HCT116 (cell line): ENCODE results near the gene DGKE. TPM values are rescaled to one million over a fixed set of nuclear protein-coding genes. Genes with fewer than 3 reads are reported as not detected.

Experiments
- ATAC-seq: fragments of 200-7000 bp; cut with Tn5 transposase; 2 replicates; pipeline ENCODE4 v1.9.1; 2020; ENCODE audit warnings: mild to moderate bottlenecking, moderate library complexity
- BruUV-seq: library from RNA; stranded (reverse); fragments of 400-500 nt; replicated peaks from 2 replicates; lab custom pipeline; 2021; lab: Mats Ljungman, UMichigan
- CTCF ChIA-PET: fragments of 300-600 bp; sonication (Branson Sonifier 250); formaldehyde crosslinking; loops from one replicate; lab custom pipeline; 2021; ENCODE audit warnings: antibody characterized with exemption; lab: Charles Lee
- POLR2A ChIA-PET: fragments of 300-600, 350-600 bp; sonication (Branson Sonifier 250); formaldehyde crosslinking; loops from one replicate; lab custom pipeline; 2021; ENCODE audit warnings: antibody characterized with exemption; lab: Charles Lee
- RAD21 ChIA-PET, 2 experiments: fragments of 300-600 bp; sonication (Branson Sonifier 250); formaldehyde crosslinking; loops; one replicate each; lab custom pipeline; 2023; ENCODE audit warnings: low total read pairs in 2 of 2; ENCODE audit not compliant: uncharacterized antibody in 2 of 2, unreplicated experiment in 2 of 2, low non-redundant PET in 1 of 2; lab: Charles Lee
- DNase-seq: peaks from one replicate; pipeline ENCODE4 v3.0.0-alpha.2; 2010; ENCODE audit warnings: low read depth, low spot score
- H2AFZ ChIP-seq: fragments of 200-600 bp; shearing (Covaris generic), sonication (generic); 2 replicates; pipeline ENCODE4 v1.6.1; 2017; ENCODE audit warnings: low read depth, mixed run types, mixed read lengths, antibody characterized with exemption, low read length; ENCODE audit not compliant: poor library complexity, severe bottlenecking
- H3K27ac ChIP-seq: 2 replicates; pipeline ENCODE4 v1.5.1; 2012; ENCODE audit warnings: low read depth, low read length
- H3K27me3 ChIP-seq: fragments of 200-600 bp; sonication (generic); 2 replicates; pipeline ENCODE4 v1.6.1; 2016; ENCODE audit warnings: mixed run types, low read length, mixed read lengths; ENCODE audit not compliant: insufficient read depth
- H3K36me3 ChIP-seq, 2 experiments: fragments of 200-500 bp in 1 of 2; fragments of 200-600 bp in 1 of 2; sonication (Bioruptor generic) in 1 of 2; sonication (generic) in 1 of 2; 2 replicates each; pipeline versions ENCODE4 v1.5.1 to v1.6.1; 2014 to 2016; ENCODE audit warnings: low read length in 2 of 2, inconsistent platforms in 1 of 2, mixed read lengths in 1 of 2, mixed run types in 1 of 2; ENCODE audit not compliant: insufficient read depth in 2 of 2, control insufficient read depth in 1 of 2
- H3K4me1 ChIP-seq, 2 experiments: fragments of 200-600 bp in 1 of 2; sonication (generic) in 1 of 2; 2 replicates each; pipeline versions ENCODE4 v1.5.1 to v1.6.1; 2012 to 2017; ENCODE audit warnings: low read length in 2 of 2, inconsistent platforms in 1 of 2, mild to moderate bottlenecking in 1 of 2, mixed read lengths in 1 of 2, mixed run types in 1 of 2, moderate library complexity in 1 of 2; ENCODE audit not compliant: insufficient read depth in 2 of 2, control insufficient read depth in 1 of 2
- H3K4me2 ChIP-seq: fragments of 200-600 bp; sonication (generic); 2 replicates; pipeline ENCODE4 v1.6.1; 2017; ENCODE audit warnings: mixed run types, low read length, mixed read lengths
- H3K4me3 ChIP-seq, 2 experiments: fragments of 200-600 bp in 1 of 2; sonication (generic) in 1 of 2; replicated peaks in 1 of 2; 2 replicates each; pipeline ENCODE4 v1.5.1; 2011 to 2016; ENCODE audit warnings: low read length in 2 of 2, control low read depth in 1 of 2, low read depth in 1 of 2, mild to moderate bottlenecking in 1 of 2, mixed read lengths in 1 of 2, mixed run types in 1 of 2
- H3K79me2 ChIP-seq: fragments of 200-600 bp; sonication (generic); 2 replicates; pipeline ENCODE4 v1.6.1; 2017; ENCODE audit warnings: mild to moderate bottlenecking, mixed run types, low read length, moderate library complexity, mixed read lengths; ENCODE audit not compliant: insufficient read depth
- H3K9ac ChIP-seq: fragments of 200-600 bp; sonication (generic); 2 replicates; pipeline ENCODE4 v1.6.1; 2016; ENCODE audit warnings: low read length, mixed read lengths
- H3K9me2 ChIP-seq: fragments of 200-600 bp; sonication (generic), shearing (Covaris generic); 2 replicates; pipeline ENCODE4 v1.6.1; 2017; ENCODE audit warnings: mixed run types, mild to moderate bottlenecking, moderate library complexity; ENCODE audit not compliant: insufficient read depth
- H3K9me3 ChIP-seq, 2 experiments: fragments of 200-500 bp in 1 of 2; fragments of 200-600 bp in 1 of 2; sonication (Bioruptor generic) in 1 of 2; sonication (generic) in 1 of 2; 2 replicates each; pipeline ENCODE4 v1.6.1; 2014 to 2017; ENCODE audit warnings: low read length in 2 of 2, mixed read lengths in 2 of 2, inconsistent platforms in 1 of 2, low read depth in 1 of 2, mild to moderate bottlenecking in 1 of 2, mixed run types in 1 of 2, moderate library complexity in 1 of 2; ENCODE audit not compliant: control insufficient read depth in 1 of 2, insufficient read depth in 1 of 2
- H4K20me1 ChIP-seq: fragments of 200-600 bp; sonication (generic), shearing (Covaris generic); 2 replicates; pipeline ENCODE4 v1.6.1; 2017; ENCODE audit warnings: mixed run types, mild to moderate bottlenecking, moderate library complexity; ENCODE audit not compliant: insufficient read depth
- CBX3 ChIP-seq: IDR thresholded peaks from 2 replicates; pipeline ENCODE4 v1.6.1; 2012; ENCODE audit warnings: low read depth
- CTCF ChIP-seq, 3 experiments: fragments of 200-600 bp in 1 of 3; sonication (generic) in 1 of 3; IDR thresholded peaks in 2 of 3; conservative IDR thresholded peaks in 1 of 3; 2 replicates each; pipeline ENCODE4 v1.5.1; 2012 to 2017; ENCODE audit warnings: low read depth in 2 of 3, low read length in 2 of 3, antibody characterized with exemption in 1 of 3, borderline replicate concordance in 1 of 3, control low read depth in 1 of 3, mild to moderate bottlenecking in 1 of 3, mixed read lengths in 1 of 3, mixed run types in 1 of 3, moderate library complexity in 1 of 3; ENCODE audit not compliant: insufficient read depth in 1 of 3
- EGR1 ChIP-seq: IDR thresholded peaks from 2 replicates; pipeline ENCODE4 v1.6.1; 2012; ENCODE audit warnings: low read depth
- ELF1 ChIP-seq: IDR thresholded peaks from 2 replicates; pipeline ENCODE4 v1.6.1; 2012; ENCODE audit warnings: low read depth, borderline replicate concordance
- EZH2phosphoT487 ChIP-seq: fragments of 200-600 bp; IDR thresholded peaks from 2 replicates; pipeline ENCODE4 v1.6.1; 2018; ENCODE audit warnings: antibody characterized with exemption, borderline replicate concordance
- FOSL1 ChIP-seq: IDR thresholded peaks from 2 replicates; pipeline ENCODE4 v1.6.1; 2012; ENCODE audit warnings: low read depth
- MAX ChIP-seq: IDR thresholded peaks from 2 replicates; pipeline ENCODE4 v1.6.1; 2012
- POLR2AphosphoS5 ChIP-seq: IDR thresholded peaks from 2 replicates; pipeline ENCODE4 v1.6.1; 2011; ENCODE audit warnings: mild to moderate bottlenecking, low read depth, low read length, moderate library complexity
- SP1 ChIP-seq: IDR thresholded peaks from 2 replicates; pipeline ENCODE4 v1.6.1; 2012; ENCODE audit warnings: low read depth
- SRF ChIP-seq: IDR thresholded peaks from 2 replicates; pipeline ENCODE4 v1.6.1; 2012; ENCODE audit warnings: low read depth
- TCF7L2 ChIP-seq: IDR thresholded peaks from 2 replicates; pipeline ENCODE4 v1.7.0; 2011; ENCODE audit warnings: borderline replicate concordance, inconsistent platforms; ENCODE audit not compliant: insufficient read depth, insufficient read length; ENCODE audit errors: extremely low read depth
- YY1 ChIP-seq: IDR thresholded peaks from 2 replicates; pipeline ENCODE4 v1.6.1; 2011; ENCODE audit warnings: low read length, low read depth, moderate library complexity, mild to moderate bottlenecking; ENCODE audit not compliant: insufficient replicate concordance; ENCODE audit errors: extremely low read depth
- ZFX ChIP-seq: fragments of 450-650 bp; IDR thresholded peaks from 2 replicates; pipeline ENCODE4 v1.6.1; 2017
- ZNF274 ChIP-seq: fragments of 200-500 bp; sonication (Bioruptor generic); IDR thresholded peaks from 2 replicates; pipeline ENCODE4 v1.6.1; 2014; ENCODE audit warnings: mild to moderate bottlenecking, low read depth, low read length, inconsistent platforms
- intact Hi-C: fragments of 100-400 bp; cut with micrococcal nuclease; formaldehyde crosslinking; loops from 2 replicates; pipeline ENCODE4 v1.10.0; 2022
- total RNA-seq: library from RNA; stranded (reverse); gene quantifications from one replicate; pipeline ENCODE4 v1.2.1, GENCODE V29; 2021; ENCODE audit not compliant: unreplicated experiment

Gene DGKE
- total RNA-seq, 1 experiment from 2014 or later, result 5.2 TPM

DNA sequence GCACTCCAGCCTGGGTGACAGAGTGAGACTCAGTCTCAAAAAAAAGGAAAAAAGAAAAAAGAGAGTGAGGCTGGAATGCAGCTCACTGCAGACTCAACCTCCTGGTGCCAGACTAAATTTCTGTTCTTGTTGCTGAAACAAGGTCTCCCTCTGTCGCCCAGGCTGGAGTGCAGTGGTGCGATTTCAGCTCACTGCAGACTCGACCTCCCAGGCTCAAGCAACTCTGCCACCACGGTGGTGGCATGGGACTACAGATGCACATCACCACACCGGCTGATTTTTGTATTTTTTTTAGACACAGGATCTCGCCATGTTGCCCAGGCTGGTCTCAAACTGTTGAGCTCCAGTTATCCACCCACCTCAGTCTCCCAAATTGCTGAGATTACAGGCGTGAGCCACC lies 45.3 kb downstream of the DGKE start:
- TF ChIP-seq FOSL1, result no peak
- no peak for TF ChIP-seq CTCF (IDR thresholded peaks at IDR 0.05 in 2 of 3, conservative IDR thresholded peaks at IDR 0.05 in 1 of 3; ENCODE audit: borderline replicate concordance in 1 of 3, insufficient read depth in 1 of 3, low read depth in 2 of 3, low read length in 2 of 3)
- no peak for TF ChIP-seq ZFX
- no peak for TF ChIP-seq EZH2phosphoT487
- no peak for TF ChIP-seq MAX
- no peak for TF ChIP-seq EGR1
- TF ChIP-seq CBX3, result no peak
- TF ChIP-seq ELF1, result no peak
- no peak for TF ChIP-seq YY1
- H3K4me3 ChIP-seq, result no peak overlapping the region
- H3K9me2 ChIP-seq, result no peaks in the 10 kb centered on the region
- no peak for ATAC-seq
- ChIA-PET POLR2A (no interaction called here), RAD21 (no interaction called here), CTCF (no interaction called here)
- H3K9me3 ChIP-seq, result no peaks in the 10 kb centered on the region
- intact Hi-C loops, result no loop called here
- no peak overlapping the region for H3K4me2 ChIP-seq
- no peak overlapping the region for H3K9ac ChIP-seq
- H3K27me3 ChIP-seq, result no peaks in the 10 kb centered on the region
- H3K36me3 ChIP-seq, result no peaks in the 10 kb centered on the region
- no peak overlapping the region for H2AFZ ChIP-seq
- DNase-seq, result no peak
- H3K27ac ChIP-seq, result no peak overlapping the region
- H4K20me1 ChIP-seq, result no peaks in the 10 kb centered on the region
- H3K79me2 ChIP-seq, result no peaks in the 10 kb centered on the region
- H3K4me1 ChIP-seq, result no peaks in the 10 kb centered on the region
- no TSS peak for BruUV-seq

GRCh38 chr17:56880133-56880532 lies 46.2 kb downstream of the DGKE start:
- ChIA-PET RAD21 (no interaction called here), CTCF (no interaction called here), POLR2A (no interaction called here)
- no peaks in the 10 kb centered on the region for H3K79me2 ChIP-seq
- no peak overlapping the region for H3K9ac ChIP-seq
- no peak overlapping the region for H2AFZ ChIP-seq
- H3K36me3 ChIP-seq, result no peaks in the 10 kb centered on the region
- no peak overlapping the region for H3K4me3 ChIP-seq
- no peaks in the 10 kb centered on the region for H4K20me1 ChIP-seq
- intact Hi-C loops, result no loop called here
- no peaks in the 10 kb centered on the region for H3K4me1 ChIP-seq
- no peaks in the 10 kb centered on the region for H3K27me3 ChIP-seq
- H3K9me3 ChIP-seq, result no peaks in the 10 kb centered on the region
- TF ChIP-seq SRF (no peak), EZH2phosphoT487 (no peak), POLR2AphosphoS5 (no peak), ZFX (no peak), TCF7L2 (no peak), CTCF (IDR thresholded peaks at IDR 0.05 in 2 of 3, conservative IDR thresholded peaks at IDR 0.05 in 1 of 3; ENCODE audit: borderline replicate concordance in 1 of 3, insufficient read depth in 1 of 3, low read depth in 2 of 3, low read length in 2 of 3) (no peak), SP1 (no peak), MAX (no peak), ZNF274 (no peak), YY1 (no peak)
- ATAC-seq (no peak), DNase-seq (no peak)
- H3K27ac ChIP-seq, result no peak overlapping the region
- H3K4me2 ChIP-seq, result no peak overlapping the region
- BruUV-seq, result no TSS peak
- H3K9me2 ChIP-seq, result no peaks in the 10 kb centered on the region
